ENCODE measurements around the gene SND1. TPM values are rescaled to one million over a fixed set of nuclear protein-coding genes. Genes with fewer than 3 reads are reported as not detected.

Gene SND1
- total and polyA plus RNA-seq, 10 of the 15 experiments (the other 5 are each of a cell fraction or from before 2014, with no cell fraction given): 52.4 to 270 (median 146) TPM

DNA sequence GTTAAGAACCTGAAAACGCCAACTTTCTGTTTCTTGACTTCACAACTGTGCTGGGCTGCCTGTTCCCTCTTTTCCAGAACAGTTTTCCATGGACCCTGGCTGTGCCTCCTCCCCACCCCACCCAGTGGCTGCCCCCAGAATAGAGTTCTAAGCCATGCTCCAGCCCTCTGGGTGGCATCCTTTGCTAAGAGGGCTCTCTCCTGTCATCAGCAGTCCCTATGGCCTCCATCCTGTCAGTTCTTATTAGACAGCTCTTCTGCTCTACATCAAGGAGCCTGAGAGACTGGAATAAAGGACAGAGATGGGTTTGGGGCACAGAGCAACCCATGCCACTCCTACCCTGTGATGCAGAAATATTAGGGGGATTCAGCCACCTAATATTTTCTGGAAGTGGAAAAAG is 393.2 kb downstream of the SND1 start (continued):
- TF ChIP-seq, protein P1, sequence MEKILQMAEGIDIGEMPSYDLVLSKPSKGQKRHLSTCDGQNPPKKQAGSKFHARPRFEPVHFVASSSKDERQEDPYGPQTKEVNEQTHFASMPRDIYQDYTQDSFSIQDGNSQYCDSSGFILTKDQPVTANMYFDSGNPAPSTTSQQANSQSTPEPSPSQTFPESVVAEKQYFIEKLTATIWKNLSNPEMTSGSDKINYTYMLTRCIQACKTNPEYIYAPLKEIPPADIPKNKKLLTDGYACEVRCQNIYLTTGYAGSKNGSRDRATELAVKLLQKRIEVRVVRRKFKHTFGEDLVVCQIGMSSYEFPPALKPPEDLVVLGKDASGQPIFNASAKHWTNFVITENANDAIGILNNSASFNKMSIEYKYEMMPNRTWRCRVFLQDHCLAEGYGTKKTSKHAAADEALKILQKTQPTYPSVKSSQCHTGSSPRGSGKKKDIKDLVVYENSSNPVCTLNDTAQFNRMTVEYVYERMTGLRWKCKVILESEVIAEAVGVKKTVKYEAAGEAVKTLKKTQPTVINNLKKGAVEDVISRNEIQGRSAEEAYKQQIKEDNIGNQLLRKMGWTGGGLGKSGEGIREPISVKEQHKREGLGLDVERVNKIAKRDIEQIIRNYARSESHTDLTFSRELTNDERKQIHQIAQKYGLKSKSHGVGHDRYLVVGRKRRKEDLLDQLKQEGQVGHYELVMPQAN (conservative IDR thresholded peaks at IDR 0.05): no peak
- TF ChIP-seq POLR2A (IDR thresholded peaks at IDR 0.05; ENCODE audit: low read depth, low read length): no peak
- no peak for TF ChIP-seq CREB1 (IDR thresholded peaks at IDR 0.05; ENCODE audit: low read depth)

DNA sequence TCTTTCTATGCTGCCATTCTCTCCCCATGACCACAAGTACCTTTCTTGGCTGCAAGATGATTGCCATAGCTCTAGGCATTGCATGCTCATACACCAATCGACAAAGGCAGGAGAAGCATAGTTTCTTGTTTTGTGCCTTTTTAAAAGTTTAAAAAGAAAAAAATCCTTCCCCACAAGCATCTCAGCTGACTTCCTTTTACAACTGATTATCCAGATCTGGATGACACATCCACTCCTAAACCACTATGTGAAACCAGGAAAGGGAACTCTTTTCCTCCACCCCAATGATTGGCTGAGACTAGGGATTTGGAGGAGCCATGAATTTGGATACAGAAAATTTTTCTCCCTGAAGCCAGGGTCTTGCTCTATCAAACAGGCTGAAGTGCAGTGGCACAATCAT is 393.8 kb downstream of the SND1 start:
- in situ Hi-C loops (cut with MboI): no loop called here
- no TSS peak for BruUV-seq (replicated peaks)

More for the DNA sequence above, 393.8 kb downstream of the SND1 start:
- no peaks in the 10 kb centered on the region for H3K9me3 ChIP-seq (replicated peaks; ENCODE audit: control insufficient read depth, insufficient read depth, low read length)
- intact Hi-C loops (cut with micrococcal nuclease; ENCODE audit: unreplicated experiment): no loop called here
- FAIRE-seq: no peak
- H2AFZ ChIP-seq (ENCODE audit: control insufficient read depth, low read depth, low read length): no peak overlapping the region
- no peak for DNase-seq (ENCODE audit: low read depth, low spot score)
- no peak overlapping the region for H3K4me3 ChIP-seq
- no peaks in the 10 kb centered on the region for H3K27me3 ChIP-seq (replicated peaks in 1 of 2; ENCODE audit: control insufficient read depth in 2 of 2, insufficient read depth in 2 of 2, low read length in 1 of 2)
- ChIA-PET RAD21 (ENCODE audit: unreplicated experiment) (interaction anchor here (1.0 kb wide), 1 partner anchor 9 kb away, joined by 5 read pairs; no protein-coding TSS in a partner anchor), CTCF (interaction anchor here (0.7 to 1.8 kb wide), 7 partner anchors 10 to 417 kb away, joined by 3 to 5 read pairs (median 3); no protein-coding TSS in a partner anchor), SMC1A (ENCODE audit: uncharacterized antibody, unreplicated experiment) (interaction anchor here (0.9 to 1.3 kb wide), 2 partner anchors 32 to 337 kb away, joined by 3 to 7 read pairs; no protein-coding TSS in a partner anchor), POLR2A (no interaction called here)
- no peak for ATAC-seq
- TF ChIP-seq, protein P2, sequence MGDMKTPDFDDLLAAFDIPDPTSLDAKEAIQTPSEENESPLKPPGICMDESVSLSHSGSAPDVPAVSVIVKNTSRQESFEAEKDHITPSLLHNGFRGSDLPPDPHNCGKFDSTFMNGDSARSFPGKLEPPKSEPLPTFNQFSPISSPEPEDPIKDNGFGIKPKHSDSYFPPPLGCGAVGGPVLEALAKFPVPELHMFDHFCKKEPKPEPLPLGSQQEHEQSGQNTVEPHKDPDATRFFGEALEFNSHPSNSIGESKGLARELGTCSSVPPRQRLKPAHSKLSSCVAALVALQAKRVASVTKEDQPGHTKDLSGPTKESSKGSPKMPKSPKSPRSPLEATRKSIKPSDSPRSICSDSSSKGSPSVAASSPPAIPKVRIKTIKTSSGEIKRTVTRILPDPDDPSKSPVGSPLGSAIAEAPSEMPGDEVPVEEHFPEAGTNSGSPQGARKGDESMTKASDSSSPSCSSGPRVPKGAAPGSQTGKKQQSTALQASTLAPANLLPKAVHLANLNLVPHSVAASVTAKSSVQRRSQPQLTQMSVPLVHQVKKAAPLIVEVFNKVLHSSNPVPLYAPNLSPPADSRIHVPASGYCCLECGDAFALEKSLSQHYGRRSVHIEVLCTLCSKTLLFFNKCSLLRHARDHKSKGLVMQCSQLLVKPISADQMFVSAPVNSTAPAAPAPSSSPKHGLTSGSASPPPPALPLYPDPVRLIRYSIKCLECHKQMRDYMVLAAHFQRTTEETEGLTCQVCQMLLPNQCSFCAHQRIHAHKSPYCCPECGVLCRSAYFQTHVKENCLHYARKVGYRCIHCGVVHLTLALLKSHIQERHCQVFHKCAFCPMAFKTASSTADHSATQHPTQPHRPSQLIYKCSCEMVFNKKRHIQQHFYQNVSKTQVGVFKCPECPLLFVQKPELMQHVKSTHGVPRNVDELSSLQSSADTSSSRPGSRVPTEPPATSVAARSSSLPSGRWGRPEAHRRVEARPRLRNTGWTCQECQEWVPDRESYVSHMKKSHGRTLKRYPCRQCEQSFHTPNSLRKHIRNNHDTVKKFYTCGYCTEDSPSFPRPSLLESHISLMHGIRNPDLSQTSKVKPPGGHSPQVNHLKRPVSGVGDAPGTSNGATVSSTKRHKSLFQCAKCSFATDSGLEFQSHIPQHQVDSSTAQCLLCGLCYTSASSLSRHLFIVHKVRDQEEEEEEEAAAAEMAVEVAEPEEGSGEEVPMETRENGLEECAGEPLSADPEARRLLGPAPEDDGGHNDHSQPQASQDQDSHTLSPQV (IDR thresholded peaks at IDR 0.05): no peak
- TF ChIP-seq SMAD1 (IDR thresholded peaks at IDR 0.05; ENCODE audit: low read depth, partially characterized antibody): no peak
- TF ChIP-seq SRF (IDR thresholded peaks at IDR 0.05; ENCODE audit: low read depth in 2 of 2, low read length in 2 of 2): no peak
- H3K9ac ChIP-seq (ENCODE audit: control insufficient read depth, insufficient read depth, low read length): no peak overlapping the region
- no peaks in the 10 kb centered on the region for H3K79me2 ChIP-seq (ENCODE audit: control insufficient read depth, insufficient read depth, low read length)
- H3K4me2 ChIP-seq (ENCODE audit: control insufficient read depth, insufficient read depth): no peak overlapping the region
- H3K4me1 ChIP-seq (ENCODE audit: control insufficient read depth, insufficient read depth, low read length): peaks cover 6% of the 10 kb centered on the region; the same call in 1 of the 2 replicates
- H3K27ac ChIP-seq (ENCODE audit: control insufficient read depth, insufficient read depth): no peak overlapping the region
- WGBS (ENCODE audit: insufficient coverage, insufficient replicate concordance, low lambda C conversion rate, missing lambda C conversion rate): 100% methylated on average over 1 of the region's 1 CpG
- H3K36me3 ChIP-seq (ENCODE audit: control insufficient read depth in 2 of 2, insufficient read depth in 2 of 2, low read length in 1 of 2): peaks cover 7 to 8% of the 10 kb centered on the region in 2 experiments; a peak in 3 of 4 replicates
- 0 out of 2 replicates have a peak, but pooled peaks cover 1% of the 10 kb centered on the region for H4K20me1 ChIP-seq (ENCODE audit: control insufficient read depth, insufficient read depth)

Data from GM12878 (cell line).